ENCODE data around the gene HECTD4. TPM values are rescaled to one million over a fixed set of nuclear protein-coding genes. Genes with fewer than 3 reads are reported as not detected.
"Not testable (repeated sequence)": the region's sequence is repeated elsewhere in the genome, so short reads cannot be mapped to it uniquely, and the experiment has no call there.

The HECTD4 gene
- total RNA-seq, 1 experiment from 2014 or later = 5.1 TPM

- DNase-seq (ENCODE audit: low spot score) = no peak
These were observed 220.5 kb downstream of the HECTD4 start for GRCh38 chr12:112161711-112162110.

GRCh38 chr12:112160611-112161010 lies 221.6 kb downstream of the HECTD4 start:
- no peak for DNase-seq (ENCODE audit: low spot score)

- no peak for DNase-seq (ENCODE audit: low spot score)
These were observed 223.1 kb downstream of the HECTD4 start for GRCh38 chr12:112159146-112159541.

- not testable (repeated sequence) for DNase-seq (ENCODE audit: low spot score)
These were observed 223.6 kb downstream of the HECTD4 start for GRCh38 chr12:112158461-112159145.

- no peak for DNase-seq (ENCODE audit: low spot score)
These were observed 228.4 kb downstream of the HECTD4 start for GRCh38 chr12:112153893-112154219.

GRCh38 chr12:112153181-112153892 lies 228.9 kb downstream of the HECTD4 start:
- no peak for DNase-seq (ENCODE audit: low spot score)

GRCh38 chr12:112151766-112152541 lies 230.3 kb downstream of the HECTD4 start:
- no peak for DNase-seq (ENCODE audit: low spot score)

- DNase-seq (ENCODE audit: low spot score) = no peak
These were observed 232.6 kb downstream of the HECTD4 start for GRCh38 chr12:112149596-112149995.

- DNase-seq (ENCODE audit: low spot score) = peak; percentile 79
These were observed 234.2 kb downstream of the HECTD4 start for GRCh38 chr12:112148031-112148513.

- no peak for DNase-seq (ENCODE audit: low spot score)
These were observed 236.1 kb downstream of the HECTD4 start for GRCh38 chr12:112146123-112146522.

- DNase-seq (ENCODE audit: low spot score) = no peak
These were observed 241.5 kb downstream of the HECTD4 start for GRCh38 chr12:112140728-112141127.

GRCh38 chr12:112134731-112135130 lies 247.5 kb downstream of the HECTD4 start:
- DNase-seq (ENCODE audit: low spot score) = no peak

GRCh38 chr12:112133418-112133817 lies 248.8 kb downstream of the HECTD4 start:
- DNase-seq (ENCODE audit: low spot score) = no peak

GRCh38 chr12:112131686-112132085 lies 250.5 kb downstream of the HECTD4 start:
- no peak for DNase-seq (ENCODE audit: low spot score)

GRCh38 chr12:112130441-112130998 lies 251.7 kb downstream of the HECTD4 start:
- DNase-seq (ENCODE audit: low spot score) = peak; percentile 38

GRCh38 chr12:112126911-112127310 lies 255.3 kb downstream of the HECTD4 start:
- DNase-seq (ENCODE audit: low spot score) = no peak

- no peak for DNase-seq (ENCODE audit: low spot score)
These were observed 256.2 kb downstream of the HECTD4 start for GRCh38 chr12:112126000-112126438.

- DNase-seq (ENCODE audit: low spot score) = peak; percentile 92
These were observed 256.8 kb downstream of the HECTD4 start, which contains the start of gene TRAFD1 for GRCh38 chr12:112125250-112125999. TSS of gene TRAFD1 (plus strand) at chr12:112125560. CDS start at chr12:112130523, 4,963 bp downstream.

GRCh38 chr12:112124918-112125249 lies 257.3 kb downstream of the HECTD4 start:
- DNase-seq (ENCODE audit: low spot score) = no peak

- no peak for DNase-seq (ENCODE audit: low spot score)
These were observed 259.2 kb downstream of the HECTD4 start for GRCh38 chr12:112122823-112123690.
